GM18499 (cell line): ENCODE results near the gene LPAR3.
A peak's percentile ranks its signal among the peaks of the same experiment; 100 is the strongest.

Source experiments
- ATAC-seq: cut with Tn5 transposase; IDR thresholded peaks from one replicate; pipeline ENCODE4 v1.9.1; 2021; ENCODE audit warnings: moderate number of reproducible peaks; ENCODE audit not compliant: insufficient read depth, unreplicated experiment

The LPAR3 gene

GRCh38 chr1:84859866-84860265 is 33.1 kb downstream of the LPAR3 start:
- no peak for ATAC-seq

GRCh38 chr1:84857906-84858305 is 35.1 kb downstream of the LPAR3 start:
- ATAC-seq: no peak

- no peak for ATAC-seq
Observed at GRCh38 chr1:84856726-84857270, 36.2 kb downstream of the LPAR3 start.

- ATAC-seq: no peak
Observed at GRCh38 chr1:84855691-84856630, 37.0 kb downstream of the LPAR3 start.

- ATAC-seq: no peak
Observed at GRCh38 chr1:84855168-84855567, 37.8 kb downstream of the LPAR3 start.

- ATAC-seq: peak; percentile 99
Observed at GRCh38 chr1:84853741-84854721, 39.0 kb downstream of the LPAR3 start.

GRCh38 chr1:84851839-84852238 is 41.2 kb downstream of the LPAR3 start:
- ATAC-seq: no peak

- ATAC-seq: no peak
Observed at GRCh38 chr1:84849357-84849975, 43.5 kb downstream of the LPAR3 start.

GRCh38 chr1:84847253-84848250 is 45.5 kb downstream of the LPAR3 start:
- ATAC-seq: no peak

GRCh38 chr1:84846387-84846786 is 46.6 kb downstream of the LPAR3 start:
- ATAC-seq: no peak

- ATAC-seq: no peak
Observed at GRCh38 chr1:84845357-84845756, 47.6 kb downstream of the LPAR3 start.

- no peak for ATAC-seq
Observed at GRCh38 chr1:84844094-84844493, 48.9 kb downstream of the LPAR3 start.

- no peak for ATAC-seq
Observed at GRCh38 chr1:84842748-84843231, 50.2 kb downstream of the LPAR3 start.

GRCh38 chr1:84841971-84842370 is 51.0 kb downstream of the LPAR3 start:
- no peak for ATAC-seq

- ATAC-seq: no peak
Observed at GRCh38 chr1:84840346-84840745, 52.7 kb downstream of the LPAR3 start.

- ATAC-seq: no peak
Observed at GRCh38 chr1:84839544-84839943, 53.5 kb downstream of the LPAR3 start.

GRCh38 chr1:84836145-84836544 is 56.9 kb downstream of the LPAR3 start:
- no peak for ATAC-seq

GRCh38 chr1:84835169-84835568 is 57.8 kb downstream of the LPAR3 start:
- ATAC-seq: no peak
